ENCODE results near the gene EMILIN2. TPM values are rescaled to one million over a fixed set of nuclear protein-coding genes. Genes with fewer than 3 reads are reported as not detected.
A peak's percentile ranks its signal among the peaks of the same experiment; 100 is the strongest.

Gene EMILIN2
- total and polyA plus RNA-seq, 9 of the 15 experiments (the other 6 are each of a cell fraction or from before 2014, with no cell fraction given): 0.01 to 0.40 (median 0.19) TPM

- Histone ChIP-seq H3K27ac (ENCODE audit: extremely low read depth, low read depth, low read length) (no peak overlapping the region), H2AFZ (ENCODE audit: low read depth, low read length) (no peak overlapping the region), H4K20me1 (replicated peaks; ENCODE audit: control insufficient read depth, insufficient read depth, low read length) (peaks cover 8% of the 10 kb centered on the region; the same call in 1 of the 2 replicates), H3K27me3 (ENCODE audit: control insufficient read depth in 2 of 2, insufficient read depth in 2 of 2, low read length in 2 of 2) (peaks cover 9 to 23% of the 10 kb centered on the region in 2 experiments; a peak in 3 of 5 replicates), H3K79me2 (ENCODE audit: control insufficient read depth, insufficient read depth, low read length) (no peaks in the 10 kb centered on the region), H3K9ac (ENCODE audit: insufficient read depth in 1 of 2, low read depth in 2 of 2, low read length in 2 of 2) (no peak overlapping the region), H3K4me1 (replicated peaks in 1 of 2; ENCODE audit: control insufficient read depth in 2 of 2, insufficient read depth in 2 of 2, low read length in 2 of 2) (peaks cover 26 to 39% of the 10 kb centered on the region in 2 experiments; a peak in 4 of 5 replicates), H3K36me3 (ENCODE audit: control insufficient read depth, insufficient read depth, low read length) (no peaks in the 10 kb centered on the region), H3K9me1 (ENCODE audit: control insufficient read depth, insufficient read depth, low read length) (no peaks in the 10 kb centered on the region), H3K9me3 (replicated peaks; ENCODE audit: control insufficient read depth, insufficient read depth, low read depth, low read length) (no peaks in the 10 kb centered on the region), H3K4me2 (ENCODE audit: insufficient read depth, low read length) (peak overlapping the region; percentile 51), H3K4me3 (no peak overlapping the region)
- FAIRE-seq: no peak
- POLR2A ChIA-PET: interaction anchor here (0.6 to 1.6 kb wide), 6 partner anchors 12 to 1098 kb away, joined by 3 to 4 read pairs (median 4); partner anchors contain the start of gene MYL12A
- in situ Hi-C loops (cut with MboI) (no loop called here), intact Hi-C loops (cut with micrococcal nuclease) (loop anchor here (1.0 kb wide), 1 partner anchor 41 kb away; no protein-coding TSS in a partner anchor)
- ATAC-seq: peak; percentile 6; the same call in 1 of the 3 replicates
- 0% methylated on average over 2 of the region's 2 CpGs for WGBS (ENCODE audit: insufficient coverage, low coverage, missing lambda C conversion rate)
- no TSS peak for BruUV-seq (replicated peaks)
- CTCF ChIA-PET (ENCODE audit: low intra/inter-chr PET ratio): no interaction called here
- DNase-seq (ENCODE audit: extremely low read depth in 1 of 4, low spot score in 3 of 4): peak in 3 of 4 experiments; percentile 36 to 52 (median 42)
- TF ChIP-seq JUN (IDR thresholded peaks at IDR 0.05; ENCODE audit: borderline replicate concordance, low read depth, low read length) (no peak), JUN (CRISPR knock-in tag; IDR thresholded peaks at IDR 0.05; ENCODE audit: borderline replicate concordance) (no peak), TEAD4 (IDR thresholded peaks at IDR 0.05; ENCODE audit: low read length) (peak; percentile 31; the same call in 1 of the 2 replicates), TEAD4 (CRISPR knock-in tag; IDR thresholded peaks at IDR 0.05; ENCODE audit: borderline replicate concordance) (no peak), TEAD1 (CRISPR knock-in tag; IDR thresholded peaks at IDR 0.05) (no peak), HDAC1 (IDR thresholded peaks at IDR 0.05) (0 out of 4 replicates have a peak, but pooled peaks of 1 of the 2 experiments have one; percentile 11), HDAC8 (tag; IDR thresholded peaks at IDR 0.05) (no peak)
- TF ChIP-seq, protein P1, sequence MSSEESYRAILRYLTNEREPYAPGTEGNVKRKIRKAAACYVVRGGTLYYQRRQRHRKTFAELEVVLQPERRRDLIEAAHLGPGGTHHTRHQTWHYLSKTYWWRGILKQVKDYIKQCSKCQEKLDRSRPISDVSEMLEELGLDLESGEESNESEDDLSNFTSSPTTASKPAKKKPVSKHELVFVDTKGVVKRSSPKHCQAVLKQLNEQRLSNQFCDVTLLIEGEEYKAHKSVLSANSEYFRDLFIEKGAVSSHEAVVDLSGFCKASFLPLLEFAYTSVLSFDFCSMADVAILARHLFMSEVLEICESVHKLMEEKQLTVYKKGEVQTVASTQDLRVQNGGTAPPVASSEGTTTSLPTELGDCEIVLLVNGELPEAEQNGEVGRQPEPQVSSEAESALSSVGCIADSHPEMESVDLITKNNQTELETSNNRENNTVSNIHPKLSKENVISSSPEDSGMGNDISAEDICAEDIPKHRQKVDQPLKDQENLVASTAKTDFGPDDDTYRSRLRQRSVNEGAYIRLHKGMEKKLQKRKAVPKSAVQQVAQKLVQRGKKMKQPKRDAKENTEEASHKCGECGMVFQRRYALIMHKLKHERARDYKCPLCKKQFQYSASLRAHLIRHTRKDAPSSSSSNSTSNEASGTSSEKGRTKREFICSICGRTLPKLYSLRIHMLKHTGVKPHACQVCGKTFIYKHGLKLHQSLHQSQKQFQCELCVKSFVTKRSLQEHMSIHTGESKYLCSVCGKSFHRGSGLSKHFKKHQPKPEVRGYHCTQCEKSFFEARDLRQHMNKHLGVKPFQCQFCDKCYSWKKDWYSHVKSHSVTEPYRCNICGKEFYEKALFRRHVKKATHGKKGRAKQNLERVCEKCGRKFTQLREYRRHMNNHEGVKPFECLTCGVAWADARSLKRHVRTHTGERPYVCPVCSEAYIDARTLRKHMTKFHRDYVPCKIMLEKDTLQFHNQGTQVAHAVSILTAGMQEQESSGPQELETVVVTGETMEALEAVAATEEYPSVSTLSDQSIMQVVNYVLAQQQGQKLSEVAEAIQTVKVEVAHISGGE (CRISPR knock-in tag; IDR thresholded peaks at IDR 0.05): 0 out of 6 replicates have a peak, but pooled peaks of 1 of the 3 experiments have one; percentile 8
- TF ChIP-seq, protein P2, sequence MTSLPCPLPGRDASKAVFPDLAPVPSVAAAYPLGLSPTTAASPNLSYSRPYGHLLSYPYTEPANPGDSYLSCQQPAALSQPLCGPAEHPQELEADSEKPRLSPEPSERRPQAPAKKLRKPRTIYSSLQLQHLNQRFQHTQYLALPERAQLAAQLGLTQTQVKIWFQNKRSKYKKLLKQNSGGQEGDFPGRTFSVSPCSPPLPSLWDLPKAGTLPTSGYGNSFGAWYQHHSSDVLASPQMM (CRISPR knock-in tag; IDR thresholded peaks at IDR 0.05): no peak
- TF ChIP-seq, protein P3, sequence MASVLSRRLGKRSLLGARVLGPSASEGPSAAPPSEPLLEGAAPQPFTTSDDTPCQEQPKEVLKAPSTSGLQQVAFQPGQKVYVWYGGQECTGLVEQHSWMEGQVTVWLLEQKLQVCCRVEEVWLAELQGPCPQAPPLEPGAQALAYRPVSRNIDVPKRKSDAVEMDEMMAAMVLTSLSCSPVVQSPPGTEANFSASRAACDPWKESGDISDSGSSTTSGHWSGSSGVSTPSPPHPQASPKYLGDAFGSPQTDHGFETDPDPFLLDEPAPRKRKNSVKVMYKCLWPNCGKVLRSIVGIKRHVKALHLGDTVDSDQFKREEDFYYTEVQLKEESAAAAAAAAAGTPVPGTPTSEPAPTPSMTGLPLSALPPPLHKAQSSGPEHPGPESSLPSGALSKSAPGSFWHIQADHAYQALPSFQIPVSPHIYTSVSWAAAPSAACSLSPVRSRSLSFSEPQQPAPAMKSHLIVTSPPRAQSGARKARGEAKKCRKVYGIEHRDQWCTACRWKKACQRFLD (CRISPR knock-in tag; IDR thresholded peaks at IDR 0.05): peak; percentile 5; the same call in 1 of the 2 replicates
Measured at GRCh38 chr18:2894841-2895370, 48.1 kb downstream of the EMILIN2 start.
